Osteoblast (primary cell): ENCODE measurements around the gene PRSS21. TPM values are rescaled to one million over a fixed set of nuclear protein-coding genes. Genes with fewer than 3 reads are reported as not detected.
A peak's percentile ranks its signal among the peaks of the same experiment; 100 is the strongest.

Experiments
- DNase-seq: peaks from one replicate; pipeline ENCODE4 v3.0.0; 2011; ENCODE audit warnings: low spot score, mixed read lengths; ENCODE audit not compliant: insufficient read length; ENCODE audit errors: missing footprints
- H2AFZ ChIP-seq: 2 replicates; pipeline ENCODE4 v1.6.0; 2011; ENCODE audit warnings: mild to moderate bottlenecking, low read length
- H3K27ac ChIP-seq: 2 replicates; pipeline ENCODE4 v1.5.1; 2011; ENCODE audit warnings: mild to moderate bottlenecking, low read depth, low read length, moderate library complexity
- H3K27me3 ChIP-seq: 2 replicates; pipeline ENCODE4 v1.6.0; 2012; ENCODE audit warnings: mild to moderate bottlenecking, control low read depth, inconsistent platforms, low read length, moderate library complexity; ENCODE audit not compliant: insufficient read depth
- H3K36me3 ChIP-seq: 2 replicates; pipeline ENCODE4 v1.5.1; 2011; ENCODE audit warnings: mild to moderate bottlenecking, low read length, control low read depth, moderate library complexity; ENCODE audit not compliant: insufficient read depth
- H3K4me1 ChIP-seq: 2 replicates; pipeline ENCODE4 v1.5.1; 2011; ENCODE audit warnings: mild to moderate bottlenecking, low read length, control low read depth, moderate library complexity; ENCODE audit not compliant: insufficient read depth
- H3K4me2 ChIP-seq: 2 replicates; pipeline ENCODE4 v1.6.0; 2011; ENCODE audit warnings: mild to moderate bottlenecking, low read length; ENCODE audit not compliant: insufficient read depth
- H3K4me3 ChIP-seq: fragments of 200-600 bp; sonication (generic); 3 replicates; pipeline ENCODE4 v1.5.1; 2012; ENCODE audit warnings: mild to moderate bottlenecking, low read length, inconsistent platforms; ENCODE audit not compliant: insufficient read depth
- H3K79me2 ChIP-seq: 2 replicates; pipeline ENCODE4 v1.6.0; 2012; ENCODE audit warnings: mild to moderate bottlenecking, low read length, control low read depth, inconsistent platforms; ENCODE audit not compliant: insufficient read depth
- H3K9me3 ChIP-seq: 2 replicates; pipeline ENCODE4 v1.5.1; 2011; ENCODE audit warnings: low read depth, low read length, control low read depth
- H4K20me1 ChIP-seq: 2 replicates; pipeline ENCODE4 v1.6.0; 2012; ENCODE audit warnings: mild to moderate bottlenecking, low read length, control low read depth; ENCODE audit not compliant: insufficient read depth
- CTCF ChIP-seq: IDR thresholded peaks from 2 replicates; pipeline ENCODE4 v1.5.1; 2011; ENCODE audit warnings: mild to moderate bottlenecking, low read depth, low read length, moderate library complexity; ENCODE audit errors: extremely low read depth
- total RNA-seq: library from RNA; depleted of rRNA; stranded (reverse); fragments of >200 nt; gene quantifications from 2 replicates; pipeline ENCODE4 v1.2.3, GENCODE V29; 2012

PRSS21 gene
- total RNA-seq = not detected in 2 replicates

- H3K4me2 ChIP-seq = no peak within 1 kb of the TSS
- TF ChIP-seq CTCF = no peak
- no peak within 1 kb of the TSS for H3K4me3 ChIP-seq
- H3K27me3 ChIP-seq = peaks cover 23% of the 10 kb centered on the region
- H3K36me3 ChIP-seq = no peaks in the 10 kb centered on the region
- no peak within 1 kb of the TSS for H2AFZ ChIP-seq
- no peaks in the 10 kb centered on the region for H3K4me1 ChIP-seq
- peak; percentile 74 for DNase-seq
- H4K20me1 ChIP-seq = no peaks in the 10 kb centered on the region
- H3K79me2 ChIP-seq = no peaks in the 10 kb centered on the region
- no peak within 1 kb of the TSS for H3K27ac ChIP-seq
- no peaks in the 10 kb centered on the region for H3K9me3 ChIP-seq
Observed at GRCh38 chr16:2816751-2817339, at the start of gene PRSS21. TSS of gene PRSS21 (plus strand) at chr16:2817237. CDS start at chr16:2817269, 32 bp downstream.

- H3K27me3 ChIP-seq = no peaks in the 10 kb centered on the region
- DNase-seq = peak; percentile 71
- peaks cover 90% of the 10 kb centered on the region for H4K20me1 ChIP-seq
- H3K9me3 ChIP-seq = no peaks in the 10 kb centered on the region
- peaks cover 3% of the 10 kb centered on the region for H3K4me1 ChIP-seq
- H3K4me2 ChIP-seq = no peak overlapping the region
- H3K36me3 ChIP-seq = peaks cover 95% of the 10 kb centered on the region
- no peak overlapping the region for H2AFZ ChIP-seq
- peak overlapping the region; percentile 19 for H3K27ac ChIP-seq
- peaks cover 96% of the 10 kb centered on the region for H3K79me2 ChIP-seq
- H3K4me3 ChIP-seq = no peak overlapping the region
- TF ChIP-seq CTCF = no peak
Observed at GRCh38 chr16:2767891-2768290, 49.1 kb upstream of the PRSS21 start.

- Histone ChIP-seq H3K4me3 (no peak overlapping the region), H3K79me2 (peaks cover 96% of the 10 kb centered on the region), H3K9me3 (no peaks in the 10 kb centered on the region), H3K36me3 (peaks cover 95% of the 10 kb centered on the region), H3K4me1 (peaks cover 7% of the 10 kb centered on the region), H3K4me2 (no peak overlapping the region), H3K27ac (no peak overlapping the region), H3K27me3 (no peaks in the 10 kb centered on the region), H4K20me1 (peaks cover 86% of the 10 kb centered on the region), H2AFZ (no peak overlapping the region)
- TF ChIP-seq CTCF = no peak
- peak; percentile 82 for DNase-seq
Observed at GRCh38 chr16:2768403-2769089, 48.5 kb upstream of the PRSS21 start.

GRCh38 chr16:2769100-2769529 lies 47.9 kb upstream of the PRSS21 start:
- no peak for TF ChIP-seq CTCF
- H3K4me2 ChIP-seq = no peak overlapping the region
- peaks cover 92% of the 10 kb centered on the region for H3K36me3 ChIP-seq
- peaks cover 96% of the 10 kb centered on the region for H3K79me2 ChIP-seq
- DNase-seq = peak; percentile 87
- peaks cover 9% of the 10 kb centered on the region for H3K4me1 ChIP-seq
- no peaks in the 10 kb centered on the region for H3K9me3 ChIP-seq
- peak overlapping the region; percentile 9 for H3K27ac ChIP-seq
- no peak overlapping the region for H3K4me3 ChIP-seq
- peaks cover 82% of the 10 kb centered on the region for H4K20me1 ChIP-seq
- no peak overlapping the region for H2AFZ ChIP-seq
- H3K27me3 ChIP-seq = no peaks in the 10 kb centered on the region
